Astrocyte of the cerebellum (primary cell): Measurements from ENCODE around the gene RAB3IL1.

Source experiments
- DNase-seq: peaks from one replicate; pipeline ENCODE4 v3.0.0-alpha.2; 2011; ENCODE audit warnings: low read depth
- H3K4me3 ChIP-seq: 2 replicates; pipeline ENCODE4 v1.5.1; 2011; ENCODE audit warnings: mild to moderate bottlenecking, low read depth, low read length, moderate library complexity
- CTCF ChIP-seq: IDR thresholded peaks from 2 replicates; pipeline ENCODE4 v1.5.1; 2012; ENCODE audit warnings: low read length, low read depth, moderate library complexity, mild to moderate bottlenecking; ENCODE audit errors: missing control alignments
- in situ Hi-C: cut with HindIII; loops from 2 replicates; pipeline ENCODE4 v1.10.0; 2017; ENCODE audit warnings: low sequenced_read_pairs

Gene RAB3IL1

GRCh38 chr11:61919705-61920631 is 2.6 kb upstream of the RAB3IL1 start:
- no peak overlapping the region for H3K4me3 ChIP-seq
- in situ Hi-C loops = loop anchor here (10.0 kb wide), 1 partner anchor 105 kb away; the partner anchor contains the start of gene FADS1
- TF ChIP-seq CTCF = no peak
- no peak for DNase-seq

GRCh38 chr11:61918938-61919704 is 1.8 kb upstream of the RAB3IL1 start:
- no peak overlapping the region for H3K4me3 ChIP-seq
- in situ Hi-C loops = no loop called here
- DNase-seq = no peak
- no peak for TF ChIP-seq CTCF

- no peak for DNase-seq
- in situ Hi-C loops = no loop called here
- no peak overlapping the region for H3K4me3 ChIP-seq
These were observed 1.0 kb upstream of the RAB3IL1 start for GRCh38 chr11:61918251-61918937.

GRCh38 chr11:61916737-61917333 is 531 bp downstream of the RAB3IL1 start:
- no peak for DNase-seq
- TF ChIP-seq CTCF = no peak
- in situ Hi-C loops = no loop called here
- H3K4me3 ChIP-seq = peak overlapping the region; percentile 45

More at GRCh38 chr11:61918251-61918937, 1.0 kb upstream of the RAB3IL1 start:
- no peak for TF ChIP-seq CTCF

GRCh38 chr11:61914471-61915171 is 2.7 kb downstream of the RAB3IL1 start:
- no peak for TF ChIP-seq CTCF
- H3K4me3 ChIP-seq = no peak overlapping the region
- in situ Hi-C loops = loop anchor here (5.0 kb wide), 1 partner anchor 158 kb away; no protein-coding TSS in a partner anchor
- no peak for DNase-seq
